Activated naive CD4-positive, alpha-beta T cell treated with anti-CD3 and anti-CD28 coated beads, Interleukin-2, amount 50 U/mL, for 72 hours (primary cell): Measurements from ENCODE around the gene MINAR1. TPM values are rescaled to one million over a fixed set of nuclear protein-coding genes. Genes with fewer than 3 reads are reported as not detected.

Source experiments
- ATAC-seq, 2 donors: fragments of 150-1000 bp; cut with Tn5 transposase; 2 replicates each; pipeline ENCODE4 v1.10.0; 2021; ENCODE audit warnings: mild to moderate bottlenecking in 2 of 2, moderate library complexity in 2 of 2
- DNase-seq, 2 donors: peaks; one replicate each; pipeline ENCODE4 v3.0.0; 2021 to 2022; ENCODE audit warnings: low spot score in 2 of 2
- H3K27ac Mint-ChIP-seq, 2 donors: one replicate each; pipeline ENCODE4 v1.8.0; 2022; ENCODE audit warnings: mild to moderate bottlenecking in 2 of 2, mixed read lengths in 2 of 2
- H3K36me3 Mint-ChIP-seq, 2 donors: one replicate each; pipeline ENCODE4 v1.8.0; 2022; ENCODE audit warnings: mixed read lengths in 2 of 2
- H3K9me3 Mint-ChIP-seq, 2 donors: one replicate each; pipeline ENCODE4 v1.8.0; 2022; ENCODE audit warnings: mixed read lengths in 2 of 2
- total RNA-seq, 2 donors: library from RNA; stranded (reverse); gene quantifications; one replicate each; pipeline ENCODE4 v1.2.3, GENCODE V29; 2022

Gene MINAR1
- total RNA-seq, 2 donors from 2014 or later, result 0.53 to 0.55 TPM

GRCh38 chr15:79481793-79482192 lies 49.7 kb downstream of the MINAR1 start:
- no peak overlapping the region for H3K27ac Mint-ChIP-seq
- DNase-seq (no peak), ATAC-seq (no peak)
- no peaks in the 10 kb centered on the region for H3K36me3 Mint-ChIP-seq
- H3K9me3 Mint-ChIP-seq, result no peaks in the 10 kb centered on the region

Other genes with a start within 250 kb of the MINAR1 start
- not detected for gene ANKRD34C, start 149.6 kb upstream of the MINAR1 start, total RNA-seq
- 10 to 100 TPM; 37.9 to 40.9 TPM for gene TMED3, start 121.2 kb upstream of the MINAR1 start, total RNA-seq